22Rv1 (cell line): Measurements from ENCODE around the gene TYW1.
"Not testable (repeated sequence)": the region's sequence is repeated elsewhere in the genome, so short reads cannot be mapped to it uniquely, and the experiment has no call there.

ENCODE experiments used
- ZFX ChIP-seq: fragments of 450-650 bp; IDR thresholded peaks from 2 replicates; pipeline ENCODE4 v1.6.1; 2017; ENCODE audit warnings: antibody characterized with exemption, borderline replicate concordance
- TF ChIP-seq, protein P1 (sequence below): fragments of 450-650 bp; IDR thresholded peaks from 2 replicates; pipeline ENCODE4 v1.5.1; 2017; ENCODE audit warnings: mild to moderate bottlenecking

DNA sequence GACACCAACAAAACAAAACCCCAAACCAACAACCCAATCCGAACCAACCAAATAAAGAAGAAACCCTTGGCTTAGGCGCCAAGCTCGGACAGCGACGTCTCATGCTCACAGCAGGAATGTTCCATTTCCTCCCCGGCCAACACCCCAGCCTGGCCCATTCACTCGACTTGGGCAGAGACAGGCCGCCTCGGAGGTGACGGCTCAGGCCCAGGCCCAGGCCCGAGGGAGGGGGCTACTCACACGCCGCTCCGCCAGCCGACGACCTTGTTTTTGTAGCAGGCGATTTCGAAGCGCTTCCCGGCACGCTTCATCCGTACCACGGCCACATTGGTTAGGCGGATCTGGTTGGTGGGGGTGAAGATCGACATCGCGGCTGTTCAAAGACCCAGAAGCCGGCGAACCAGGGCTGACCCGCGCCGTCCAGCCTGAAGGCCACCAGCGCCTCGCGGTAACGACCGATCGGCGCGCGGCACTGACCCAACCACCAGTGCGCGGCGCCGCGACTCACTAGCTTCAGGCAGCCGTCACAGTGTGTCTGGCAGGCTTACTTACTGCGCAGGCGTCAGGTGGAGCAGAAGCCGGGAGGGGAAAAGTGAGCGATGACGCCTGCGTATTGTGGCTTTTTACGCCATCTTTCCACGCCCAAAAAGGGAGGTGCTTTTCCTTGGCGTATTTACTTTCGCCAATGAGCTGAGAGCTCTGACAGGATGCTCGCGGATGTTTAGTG is 1.4 kb upstream of the TYW1 start, which contains the start of gene SBDS:
- TF ChIP-seq, protein P1, sequence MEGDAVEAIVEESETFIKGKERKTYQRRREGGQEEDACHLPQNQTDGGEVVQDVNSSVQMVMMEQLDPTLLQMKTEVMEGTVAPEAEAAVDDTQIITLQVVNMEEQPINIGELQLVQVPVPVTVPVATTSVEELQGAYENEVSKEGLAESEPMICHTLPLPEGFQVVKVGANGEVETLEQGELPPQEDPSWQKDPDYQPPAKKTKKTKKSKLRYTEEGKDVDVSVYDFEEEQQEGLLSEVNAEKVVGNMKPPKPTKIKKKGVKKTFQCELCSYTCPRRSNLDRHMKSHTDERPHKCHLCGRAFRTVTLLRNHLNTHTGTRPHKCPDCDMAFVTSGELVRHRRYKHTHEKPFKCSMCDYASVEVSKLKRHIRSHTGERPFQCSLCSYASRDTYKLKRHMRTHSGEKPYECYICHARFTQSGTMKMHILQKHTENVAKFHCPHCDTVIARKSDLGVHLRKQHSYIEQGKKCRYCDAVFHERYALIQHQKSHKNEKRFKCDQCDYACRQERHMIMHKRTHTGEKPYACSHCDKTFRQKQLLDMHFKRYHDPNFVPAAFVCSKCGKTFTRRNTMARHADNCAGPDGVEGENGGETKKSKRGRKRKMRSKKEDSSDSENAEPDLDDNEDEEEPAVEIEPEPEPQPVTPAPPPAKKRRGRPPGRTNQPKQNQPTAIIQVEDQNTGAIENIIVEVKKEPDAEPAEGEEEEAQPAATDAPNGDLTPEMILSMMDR, result peak; percentile 61
- TF ChIP-seq ZFX, result not testable (repeated sequence)
